ENCODE measurements around the gene CDCP1.

DNA sequence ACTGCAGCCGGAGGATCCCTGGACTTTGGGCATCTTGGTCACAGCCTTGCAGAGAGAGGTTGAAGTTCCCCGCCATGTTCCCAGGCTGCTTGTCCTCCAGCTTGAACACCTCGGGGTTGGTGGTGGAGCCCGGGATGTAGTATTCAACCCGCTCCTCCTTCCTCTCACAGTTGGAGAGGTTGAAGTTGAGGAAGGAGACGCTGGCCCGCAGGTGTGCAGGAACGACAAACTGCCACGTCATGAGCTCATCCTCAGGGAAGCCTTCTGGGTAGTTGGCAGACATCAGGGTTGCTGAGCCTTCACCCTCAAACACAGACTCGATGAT lies 35.7 kb downstream of the CDCP1 start:
- no peak for TF ChIP-seq POLR2A (IDR thresholded peaks at IDR 0.05; ENCODE audit: low read length)
- no peak for TF ChIP-seq GATA1 (IDR thresholded peaks at IDR 0.05; ENCODE audit: low read depth, low read length)
